ENCODE results near the gene ACACB.

Gene ACACB

DNA sequence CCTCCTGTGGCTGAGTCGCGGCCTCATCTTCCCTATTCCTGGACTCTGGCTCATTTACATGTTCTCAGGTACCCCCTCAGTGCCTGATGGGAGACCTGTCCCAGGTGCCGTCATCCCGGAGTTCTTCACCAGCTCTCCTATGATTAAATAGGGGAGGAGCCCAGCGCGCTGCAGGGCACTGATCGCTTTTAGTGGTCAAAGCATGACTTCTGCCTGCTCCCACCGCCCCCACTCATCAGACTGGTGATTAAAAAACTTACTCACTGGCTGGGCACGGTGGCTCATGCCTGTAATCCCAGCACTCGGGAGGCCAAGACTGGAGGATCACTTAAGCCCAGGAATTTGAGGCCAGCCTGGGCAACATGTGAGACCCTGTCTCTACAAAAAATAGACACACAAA is 106.8 kb downstream of the ACACB start:
- no peaks in the 10 kb centered on the region for H3K4me1 ChIP-seq (ENCODE audit: insufficient read depth, low read length)
- H3K27me3 ChIP-seq (ENCODE audit: insufficient read depth, low read length) = no peaks in the 10 kb centered on the region
- H3K9ac ChIP-seq (ENCODE audit: low read depth, low read length) = no peak overlapping the region
- H3K27ac ChIP-seq (ENCODE audit: low read length) = no peak overlapping the region
- no peak overlapping the region for H3K4me3 ChIP-seq (ENCODE audit: low read length)
- H3K9me3 ChIP-seq (ENCODE audit: insufficient read depth, low read depth, low read length) = no peaks in the 10 kb centered on the region
- H3K36me3 ChIP-seq (ENCODE audit: insufficient read depth, low read depth, low read length) = peaks cover 18% of the 10 kb centered on the region

DNA sequence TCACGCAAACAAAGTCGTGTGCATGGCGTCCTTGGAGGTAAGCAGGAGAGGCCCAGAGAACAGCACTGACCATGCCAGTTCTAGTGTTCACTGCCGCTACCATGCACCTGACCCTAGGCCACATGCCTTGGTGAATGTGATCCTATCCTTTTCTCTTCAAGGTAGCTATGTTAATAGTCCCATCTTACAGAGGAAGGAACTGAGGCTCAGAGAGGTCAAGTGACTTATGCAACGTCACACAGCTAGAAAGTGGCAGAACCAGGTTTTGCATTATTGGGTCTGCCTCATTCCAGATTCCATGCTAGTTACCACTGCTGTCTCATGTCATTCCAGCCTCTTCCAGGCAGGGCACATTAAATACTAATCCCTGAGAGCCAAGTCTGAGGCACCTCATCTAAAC is 107.5 kb downstream of the ACACB start:
- no peaks in the 10 kb centered on the region for H3K4me1 ChIP-seq (ENCODE audit: insufficient read depth, low read length)

GRCh38 chr12:109228664-109229063 is 112.3 kb downstream of the ACACB start:
- Histone ChIP-seq H3K4me1 (ENCODE audit: insufficient read depth, low read length) (no peaks in the 10 kb centered on the region), H3K4me3 (ENCODE audit: low read length) (no peak overlapping the region), H3K27me3 (ENCODE audit: insufficient read depth, low read length) (no peaks in the 10 kb centered on the region), H3K27ac (ENCODE audit: low read length) (no peak overlapping the region), H3K9me3 (ENCODE audit: insufficient read depth, low read depth, low read length) (no peaks in the 10 kb centered on the region), H3K9ac (ENCODE audit: low read depth, low read length) (no peak overlapping the region), H3K36me3 (ENCODE audit: insufficient read depth, low read depth, low read length) (peaks cover 19% of the 10 kb centered on the region)

More for the DNA sequence above, 107.5 kb downstream of the ACACB start:
- H3K36me3 ChIP-seq (ENCODE audit: insufficient read depth, low read depth, low read length) = peaks cover 18% of the 10 kb centered on the region
- no peak overlapping the region for H3K27ac ChIP-seq (ENCODE audit: low read length)
- H3K4me3 ChIP-seq (ENCODE audit: low read length) = no peak overlapping the region
- no peaks in the 10 kb centered on the region for H3K27me3 ChIP-seq (ENCODE audit: insufficient read depth, low read length)
- H3K9me3 ChIP-seq (ENCODE audit: insufficient read depth, low read depth, low read length) = no peaks in the 10 kb centered on the region
- H3K9ac ChIP-seq (ENCODE audit: low read depth, low read length) = no peak overlapping the region

DNA sequence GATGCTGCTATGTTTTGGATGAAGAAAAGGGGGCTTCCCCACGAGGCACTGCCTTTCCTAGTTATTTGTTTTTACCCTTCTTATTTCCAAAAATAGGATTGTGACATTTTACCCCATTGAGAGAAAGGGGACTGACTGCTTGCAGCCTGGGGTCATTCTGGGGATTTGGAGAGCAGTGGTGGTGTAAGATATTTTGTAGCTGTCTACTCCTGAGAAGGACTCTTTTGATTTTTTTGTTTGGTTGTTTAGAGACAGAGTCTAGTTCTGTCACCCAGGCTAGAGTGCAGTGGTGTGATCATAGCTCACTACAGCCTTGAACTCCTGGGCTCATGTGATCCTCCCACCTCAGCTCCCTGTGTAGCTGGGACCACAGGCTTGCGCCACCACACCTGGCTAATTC is 113.8 kb downstream of the ACACB start:
- no peaks in the 10 kb centered on the region for H3K4me1 ChIP-seq (ENCODE audit: insufficient read depth, low read length)
- no peaks in the 10 kb centered on the region for H3K9me3 ChIP-seq (ENCODE audit: insufficient read depth, low read depth, low read length)
- H3K9ac ChIP-seq (ENCODE audit: low read depth, low read length) = no peak overlapping the region
- no peak overlapping the region for H3K4me3 ChIP-seq (ENCODE audit: low read length)
- no peaks in the 10 kb centered on the region for H3K27me3 ChIP-seq (ENCODE audit: insufficient read depth, low read length)
- H3K36me3 ChIP-seq (ENCODE audit: insufficient read depth, low read depth, low read length) = peaks cover 15% of the 10 kb centered on the region
- H3K27ac ChIP-seq (ENCODE audit: low read length) = no peak overlapping the region

- Histone ChIP-seq H3K36me3 (ENCODE audit: insufficient read depth, low read depth, low read length) (peaks cover 28% of the 10 kb centered on the region), H3K4me3 (ENCODE audit: low read length) (no peak overlapping the region), H3K4me1 (ENCODE audit: insufficient read depth, low read length) (no peaks in the 10 kb centered on the region)
Measured at GRCh38 chr12:109232731-109233130, 116.3 kb downstream of the ACACB start.

DNA sequence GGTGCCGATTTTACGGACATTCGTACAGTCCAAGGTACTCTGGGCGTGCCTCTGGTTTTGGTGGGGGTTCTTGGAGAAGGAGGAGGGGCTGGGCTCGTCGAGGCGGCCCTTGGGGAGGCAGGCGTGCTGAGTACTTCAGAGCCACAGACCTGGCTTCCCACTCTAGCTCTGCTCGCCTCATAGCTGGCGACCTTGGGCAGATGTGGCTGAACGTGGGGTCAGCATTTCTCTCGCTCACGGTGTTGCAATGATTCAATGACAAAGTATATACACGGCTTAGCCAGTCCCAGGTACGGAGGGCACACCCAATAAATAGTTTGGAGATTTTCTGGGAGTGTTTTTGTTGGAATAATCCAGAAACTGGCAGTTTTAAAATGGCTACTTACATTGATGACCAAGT is 117.6 kb downstream of the ACACB start:
- Histone ChIP-seq H3K9ac (ENCODE audit: low read depth, low read length) (no peak overlapping the region), H3K27ac (ENCODE audit: low read length) (no peak overlapping the region), H3K27me3 (ENCODE audit: insufficient read depth, low read length) (no peaks in the 10 kb centered on the region), H3K9me3 (ENCODE audit: insufficient read depth, low read depth, low read length) (no peaks in the 10 kb centered on the region), H3K4me1 (ENCODE audit: insufficient read depth, low read length) (no peaks in the 10 kb centered on the region), H3K4me3 (ENCODE audit: low read length) (no peak overlapping the region), H3K36me3 (ENCODE audit: insufficient read depth, low read depth, low read length) (peaks cover 28% of the 10 kb centered on the region)

More at GRCh38 chr12:109232731-109233130, 116.3 kb downstream of the ACACB start:
- no peak overlapping the region for H3K9ac ChIP-seq (ENCODE audit: low read depth, low read length)
- H3K9me3 ChIP-seq (ENCODE audit: insufficient read depth, low read depth, low read length) = no peaks in the 10 kb centered on the region
- H3K27ac ChIP-seq (ENCODE audit: low read length) = no peak overlapping the region
- H3K27me3 ChIP-seq (ENCODE audit: insufficient read depth, low read length) = no peaks in the 10 kb centered on the region

- H3K9me3 ChIP-seq (ENCODE audit: insufficient read depth, low read depth, low read length) = no peaks in the 10 kb centered on the region
- no peak overlapping the region for H3K27ac ChIP-seq (ENCODE audit: low read length)
- H3K27me3 ChIP-seq (ENCODE audit: insufficient read depth, low read length) = no peaks in the 10 kb centered on the region
- peaks cover 35% of the 10 kb centered on the region for H3K36me3 ChIP-seq (ENCODE audit: insufficient read depth, low read depth, low read length)
- H3K4me3 ChIP-seq (ENCODE audit: low read length) = no peak overlapping the region
- H3K4me1 ChIP-seq (ENCODE audit: insufficient read depth, low read length) = no peaks in the 10 kb centered on the region
- H3K9ac ChIP-seq (ENCODE audit: low read depth, low read length) = no peak overlapping the region
Measured at GRCh38 chr12:109236257-109236656, 119.9 kb downstream of the ACACB start.

DNA sequence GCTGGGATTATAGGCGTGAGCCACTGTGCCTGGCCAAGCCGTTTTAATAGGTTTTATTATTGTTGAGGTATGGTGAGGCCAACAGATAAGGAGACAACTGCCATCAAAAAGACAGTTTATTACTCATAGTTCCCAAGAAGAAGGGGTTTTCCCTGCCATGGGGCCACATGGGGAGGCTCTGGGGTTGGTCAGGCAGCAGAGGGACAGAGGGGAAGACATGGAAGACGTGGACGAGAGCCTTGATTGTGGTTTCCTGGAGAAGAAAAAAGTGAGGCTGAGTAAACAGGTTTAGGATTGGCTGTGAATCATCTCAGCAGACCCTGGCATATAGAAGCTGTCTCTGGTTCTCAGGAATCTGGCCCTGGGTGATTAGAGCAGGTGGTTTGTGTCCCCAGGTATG is 122.8 kb downstream of the ACACB start:
- H3K9ac ChIP-seq (ENCODE audit: low read depth, low read length) = no peak overlapping the region
- H3K27me3 ChIP-seq (ENCODE audit: insufficient read depth, low read length) = no peaks in the 10 kb centered on the region
- H3K27ac ChIP-seq (ENCODE audit: low read length) = no peak overlapping the region
- H3K4me1 ChIP-seq (ENCODE audit: insufficient read depth, low read length) = no peaks in the 10 kb centered on the region
- peaks cover 44% of the 10 kb centered on the region for H3K36me3 ChIP-seq (ENCODE audit: insufficient read depth, low read depth, low read length)
- H3K4me3 ChIP-seq (ENCODE audit: low read length) = no peak overlapping the region
- no peaks in the 10 kb centered on the region for H3K9me3 ChIP-seq (ENCODE audit: insufficient read depth, low read depth, low read length)

DNA sequence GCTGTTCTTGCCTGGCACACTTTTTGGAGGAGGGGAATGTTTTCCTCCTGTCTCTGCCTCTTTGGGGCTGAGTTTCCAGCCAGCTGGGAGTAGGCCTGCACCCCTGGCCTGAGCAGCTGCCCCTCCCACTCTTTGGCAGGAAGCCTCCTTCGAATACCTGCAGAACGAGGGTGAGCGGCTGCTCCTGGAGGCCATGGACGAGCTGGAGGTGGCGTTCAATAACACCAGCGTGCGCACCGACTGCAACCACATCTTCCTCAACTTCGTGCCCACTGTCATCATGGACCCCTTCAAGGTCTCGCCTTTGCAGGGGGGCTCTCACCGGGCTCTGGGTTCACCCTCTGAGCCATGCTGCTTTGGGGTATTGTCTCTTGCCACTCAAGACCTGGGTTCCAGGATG is 123.3 kb downstream of the ACACB start:
- H3K36me3 ChIP-seq (ENCODE audit: insufficient read depth, low read depth, low read length) = peaks cover 46% of the 10 kb centered on the region
- no peak overlapping the region for H3K27ac ChIP-seq (ENCODE audit: low read length)
- no peaks in the 10 kb centered on the region for H3K9me3 ChIP-seq (ENCODE audit: insufficient read depth, low read depth, low read length)
- no peaks in the 10 kb centered on the region for H3K4me1 ChIP-seq (ENCODE audit: insufficient read depth, low read length)
- H3K4me3 ChIP-seq (ENCODE audit: low read length) = no peak overlapping the region
- no peak overlapping the region for H3K9ac ChIP-seq (ENCODE audit: low read depth, low read length)
- no peaks in the 10 kb centered on the region for H3K27me3 ChIP-seq (ENCODE audit: insufficient read depth, low read length)

GRCh38 chr12:109240365-109240764 is 124.0 kb downstream of the ACACB start:
- no peak overlapping the region for H3K27ac ChIP-seq (ENCODE audit: low read length)
- H3K9me3 ChIP-seq (ENCODE audit: insufficient read depth, low read depth, low read length) = no peaks in the 10 kb centered on the region
- H3K4me1 ChIP-seq (ENCODE audit: insufficient read depth, low read length) = no peaks in the 10 kb centered on the region
- H3K4me3 ChIP-seq (ENCODE audit: low read length) = no peak overlapping the region
- no peaks in the 10 kb centered on the region for H3K27me3 ChIP-seq (ENCODE audit: insufficient read depth, low read length)
- no peak overlapping the region for H3K9ac ChIP-seq (ENCODE audit: low read depth, low read length)
- peaks cover 46% of the 10 kb centered on the region for H3K36me3 ChIP-seq (ENCODE audit: insufficient read depth, low read depth, low read length)

DNA sequence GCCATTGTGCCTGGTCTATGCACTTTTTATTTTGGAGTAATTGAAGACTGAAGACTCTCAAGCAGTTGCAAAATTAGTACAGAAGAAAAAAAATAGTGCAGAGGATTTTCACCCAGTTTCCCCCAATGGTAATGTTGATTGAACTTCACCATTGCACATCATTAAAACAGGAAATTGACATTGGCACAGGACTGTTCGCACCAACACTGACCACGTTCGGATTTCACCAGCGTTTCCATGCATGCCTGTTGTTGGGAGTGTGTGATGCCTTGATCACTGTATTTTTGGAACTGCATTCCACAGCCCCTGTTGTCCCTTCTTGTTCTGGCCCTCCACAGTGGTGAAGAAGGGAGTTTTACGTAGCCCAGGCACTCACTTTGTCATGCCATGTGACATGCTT is 125.5 kb downstream of the ACACB start:
- Histone ChIP-seq H3K27ac (ENCODE audit: low read length) (no peak overlapping the region), H3K4me3 (ENCODE audit: low read length) (no peak overlapping the region), H3K9me3 (ENCODE audit: insufficient read depth, low read depth, low read length) (no peaks in the 10 kb centered on the region), H3K9ac (ENCODE audit: low read depth, low read length) (no peak overlapping the region), H3K4me1 (ENCODE audit: insufficient read depth, low read length) (no peaks in the 10 kb centered on the region), H3K36me3 (ENCODE audit: insufficient read depth, low read depth, low read length) (peaks cover 47% of the 10 kb centered on the region), H3K27me3 (ENCODE audit: insufficient read depth, low read length) (no peaks in the 10 kb centered on the region)

- no peak overlapping the region for H3K9ac ChIP-seq (ENCODE audit: low read depth, low read length)
- no peaks in the 10 kb centered on the region for H3K4me1 ChIP-seq (ENCODE audit: insufficient read depth, low read length)
- H3K27me3 ChIP-seq (ENCODE audit: insufficient read depth, low read length) = no peaks in the 10 kb centered on the region
- H3K9me3 ChIP-seq (ENCODE audit: insufficient read depth, low read depth, low read length) = no peaks in the 10 kb centered on the region
- no peak overlapping the region for H3K4me3 ChIP-seq (ENCODE audit: low read length)
- H3K36me3 ChIP-seq (ENCODE audit: insufficient read depth, low read depth, low read length) = peaks cover 49% of the 10 kb centered on the region
- H3K27ac ChIP-seq (ENCODE audit: low read length) = no peak overlapping the region
Measured at GRCh38 chr12:109244073-109244472, 127.7 kb downstream of the ACACB start.

DNA sequence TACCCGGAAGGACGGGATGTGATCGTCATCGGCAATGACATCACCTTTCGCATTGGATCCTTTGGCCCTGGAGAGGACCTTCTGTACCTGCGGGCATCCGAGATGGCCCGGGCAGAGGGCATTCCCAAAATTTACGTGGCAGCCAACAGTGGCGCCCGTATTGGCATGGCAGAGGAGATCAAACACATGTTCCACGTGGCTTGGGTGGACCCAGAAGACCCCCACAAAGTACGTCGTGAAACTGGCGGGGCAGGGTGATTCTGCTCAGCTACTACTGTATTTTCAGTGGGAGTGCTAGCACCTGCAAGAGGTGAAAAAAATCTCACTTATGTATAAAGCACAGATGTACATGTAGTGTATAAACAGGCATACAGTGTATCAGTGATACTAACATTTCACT is 129.8 kb downstream of the ACACB start:
- Histone ChIP-seq H3K36me3 (ENCODE audit: insufficient read depth, low read depth, low read length) (peaks cover 40% of the 10 kb centered on the region), H3K4me3 (ENCODE audit: low read length) (no peak overlapping the region), H3K9me3 (ENCODE audit: insufficient read depth, low read depth, low read length) (no peaks in the 10 kb centered on the region), H3K9ac (ENCODE audit: low read depth, low read length) (no peak overlapping the region), H3K27me3 (ENCODE audit: insufficient read depth, low read length) (no peaks in the 10 kb centered on the region), H3K4me1 (ENCODE audit: insufficient read depth, low read length) (no peaks in the 10 kb centered on the region), H3K27ac (ENCODE audit: low read length) (no peak overlapping the region)

All from iPS-20b (cell line).